Measurements from ENCODE around the gene LRRC4C. TPM values are rescaled to one million over a fixed set of nuclear protein-coding genes. Genes with fewer than 3 reads are reported as not detected.

Gene LRRC4C
- total RNA-seq, 1 experiment from 2014 or later = 0.13 TPM

- Histone ChIP-seq H2BK5ac (ENCODE audit: insufficient read length, low read length) (no peak overlapping the region), H3K79me2 (ENCODE audit: insufficient read depth, low read length) (no peaks in the 10 kb centered on the region), H3K27me3 (ENCODE audit: insufficient read depth, low read length) (no peaks in the 10 kb centered on the region), H3K9me3 (ENCODE audit: control insufficient read depth, low read depth, low read length) (no peaks in the 10 kb centered on the region), H4K8ac (replicated peaks; ENCODE audit: insufficient read length, low read depth, low read length) (no peak overlapping the region), H3K14ac (ENCODE audit: insufficient read depth, low read length) (no peak overlapping the region), H3K27ac (ENCODE audit: insufficient read length, low read depth, low read length) (no peak overlapping the region), H3K23ac (ENCODE audit: insufficient read length, low read depth, low read length) (no peak overlapping the region), H3K4me2 (ENCODE audit: insufficient read depth, insufficient read length, low read length) (no peak overlapping the region), H3K18ac (ENCODE audit: insufficient read length, low read depth, low read length) (no peak overlapping the region), H3K79me1 (ENCODE audit: insufficient read depth, low read depth, low read length, poor library complexity, severe bottlenecking) (no peaks in the 10 kb centered on the region), H4K20me1 (ENCODE audit: control insufficient read depth, insufficient read depth, insufficient read length) (no peaks in the 10 kb centered on the region), H4K91ac (ENCODE audit: insufficient read length, low read depth, low read length) (no peak overlapping the region), H3K56ac (ENCODE audit: insufficient read length, low read depth, low read length) (no peak overlapping the region), H3K4ac (ENCODE audit: low read depth, low read length) (no peak overlapping the region), H2BK15ac (ENCODE audit: low read depth, low read length) (no peak overlapping the region), H2AK5ac (ENCODE audit: insufficient read length, low read length) (no peak overlapping the region), H3K4me1 (ENCODE audit: insufficient read depth, low read length) (no peaks in the 10 kb centered on the region), H3K23me2 (ENCODE audit: insufficient read length, low read depth, low read length, poor library complexity, severe bottlenecking) (no peaks in the 10 kb centered on the region), H3T11ph (ENCODE audit: low read length) (no peak overlapping the region), H2AFZ (ENCODE audit: low read length) (no peak overlapping the region), H3K9ac (ENCODE audit: extremely low read depth, insufficient read length, low read length) (no peak overlapping the region), H2BK120ac (ENCODE audit: low read depth, low read length, poor library complexity, severe bottlenecking) (no peak overlapping the region), H2BK20ac (ENCODE audit: low read depth, low read length, poor library complexity, severe bottlenecking) (no peak overlapping the region), H2BK12ac (ENCODE audit: insufficient read length, low read depth, low read length) (no peak overlapping the region), H4K5ac (ENCODE audit: insufficient read length, low read depth, low read length) (no peak overlapping the region)
- Mint-ChIP-seq H3K9me3 (no peaks in the 10 kb centered on the region; a peak in 1 of 5 replicates), H3K4me1 (peaks cover 2 to 5% of the 10 kb centered on the region in 2 experiments; a peak in 3 of 4 replicates), H3K4me3 (no peak overlapping the region), H3K27me3 (ENCODE audit: low read depth) (no peaks in the 10 kb centered on the region), H3K36me3 (ENCODE audit: insufficient read depth in 1 of 3, low read depth in 3 of 3) (no peaks in the 10 kb centered on the region; a peak in 1 of 7 replicates), H3K27ac (no peak overlapping the region)
- TF ChIP-seq CTCF (conservative IDR thresholded peaks at IDR 0.05) = no peak
- WGBS (ENCODE audit: extremely low coverage, insufficient read length, low lambda C conversion rate) = no CpG with 5 or more reads among the region's 1 CpG
- DNase-seq = no peak
Observed at GRCh38 chr11:40952479-40952878, 507.0 kb downstream of the LRRC4C start.

Data from H9 (cell line).